ENCODE measurements around the gene SYT13.

- no peak for TF ChIP-seq CTCF (IDR thresholded peaks at IDR 0.05)
- no peak for TF ChIP-seq POLR2A (IDR thresholded peaks at IDR 0.05; ENCODE audit: low read depth)
- TF ChIP-seq EP300 (IDR thresholded peaks at IDR 0.05): no peak
These were observed 802 bp downstream of the SYT13 start for GRCh38 chr11:45285250-45285828.

All from esophagus muscularis mucosa (tissue), 4 donors.